ENCODE measurements around the gene DROSHA.

- TF ChIP-seq MAX (IDR thresholded peaks at IDR 0.05; ENCODE audit: insufficient read depth, insufficient read length) (no peak), POLR2AphosphoS5 (IDR thresholded peaks at IDR 0.05; ENCODE audit: insufficient read depth, low read depth, low read length) (no peak), CTCF (IDR thresholded peaks at IDR 0.05; ENCODE audit: extremely low read depth in 1 of 2, insufficient read depth in 1 of 2, low read depth in 1 of 2, low read length in 2 of 2) (no peak), EZH2 (IDR thresholded peaks at IDR 0.05; ENCODE audit: borderline replicate concordance, low read depth, low read length, severe bottlenecking) (no peak), GATA2 (IDR thresholded peaks at IDR 0.05; ENCODE audit: insufficient read depth, insufficient read length, low read depth, low read length) (no peak), JUN (IDR thresholded peaks at IDR 0.05; ENCODE audit: borderline replicate concordance, insufficient read depth, insufficient read length, low read depth) (no peak), POLR2A (IDR thresholded peaks at IDR 0.05; ENCODE audit: low read depth, low read length) (no peak)
Measured at GRCh38 chr5:31435730-31436129, 96.2 kb downstream of the DROSHA start.

Measured in endothelial cell of umbilical vein (primary cell).